GM13976 (cell line): Measurements from ENCODE around the gene ARHGAP26.

Experiments used
- DNase-seq: peaks from one replicate; pipeline ENCODE4 v3.0.0; 2012; ENCODE audit warnings: low spot score
- in situ Hi-C: fragments of 300-500 bp; cut with MboI; formaldehyde crosslinking; loops from one replicate; pipeline ENCODE4 v1.12.0; 2022; ENCODE audit warnings: low sequenced_read_pairs, mixed read lengths, inconsistent platforms; ENCODE audit not compliant: unreplicated experiment
- TF ChIP-seq, protein P1 (sequence below): IDR thresholded peaks from 2 replicates; pipeline ENCODE4 v1.5.1; 2012; ENCODE audit warnings: borderline replicate concordance, mild to moderate bottlenecking; ENCODE audit not compliant: insufficient read depth; ENCODE audit errors: extremely low read depth, missing control alignments, control extremely low read depth

ARHGAP26 gene

DNA sequence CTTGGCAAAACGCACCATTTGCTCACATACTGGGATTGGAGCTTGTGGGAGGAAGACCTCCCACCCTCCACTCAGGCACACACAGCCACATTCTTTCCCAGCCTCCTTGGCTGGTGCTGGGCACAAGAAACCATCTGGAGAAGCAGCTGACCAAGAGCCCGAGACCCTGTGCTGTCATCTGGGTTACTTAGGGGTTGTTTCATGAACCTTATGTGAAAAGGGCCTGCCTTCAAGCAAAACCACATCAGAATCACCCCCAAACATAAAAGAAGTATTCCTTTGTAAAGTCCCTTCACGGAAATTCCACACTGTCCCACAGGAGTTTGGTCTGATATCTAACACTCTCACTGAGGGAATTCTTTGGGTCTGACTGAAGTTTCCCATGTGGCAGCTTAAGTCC, 461.2 kb downstream of the ARHGAP26 start:
- DNase-seq: no peak
- TF ChIP-seq, protein P1, sequence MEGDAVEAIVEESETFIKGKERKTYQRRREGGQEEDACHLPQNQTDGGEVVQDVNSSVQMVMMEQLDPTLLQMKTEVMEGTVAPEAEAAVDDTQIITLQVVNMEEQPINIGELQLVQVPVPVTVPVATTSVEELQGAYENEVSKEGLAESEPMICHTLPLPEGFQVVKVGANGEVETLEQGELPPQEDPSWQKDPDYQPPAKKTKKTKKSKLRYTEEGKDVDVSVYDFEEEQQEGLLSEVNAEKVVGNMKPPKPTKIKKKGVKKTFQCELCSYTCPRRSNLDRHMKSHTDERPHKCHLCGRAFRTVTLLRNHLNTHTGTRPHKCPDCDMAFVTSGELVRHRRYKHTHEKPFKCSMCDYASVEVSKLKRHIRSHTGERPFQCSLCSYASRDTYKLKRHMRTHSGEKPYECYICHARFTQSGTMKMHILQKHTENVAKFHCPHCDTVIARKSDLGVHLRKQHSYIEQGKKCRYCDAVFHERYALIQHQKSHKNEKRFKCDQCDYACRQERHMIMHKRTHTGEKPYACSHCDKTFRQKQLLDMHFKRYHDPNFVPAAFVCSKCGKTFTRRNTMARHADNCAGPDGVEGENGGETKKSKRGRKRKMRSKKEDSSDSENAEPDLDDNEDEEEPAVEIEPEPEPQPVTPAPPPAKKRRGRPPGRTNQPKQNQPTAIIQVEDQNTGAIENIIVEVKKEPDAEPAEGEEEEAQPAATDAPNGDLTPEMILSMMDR: no peak
- in situ Hi-C loops: no loop called here

DNA sequence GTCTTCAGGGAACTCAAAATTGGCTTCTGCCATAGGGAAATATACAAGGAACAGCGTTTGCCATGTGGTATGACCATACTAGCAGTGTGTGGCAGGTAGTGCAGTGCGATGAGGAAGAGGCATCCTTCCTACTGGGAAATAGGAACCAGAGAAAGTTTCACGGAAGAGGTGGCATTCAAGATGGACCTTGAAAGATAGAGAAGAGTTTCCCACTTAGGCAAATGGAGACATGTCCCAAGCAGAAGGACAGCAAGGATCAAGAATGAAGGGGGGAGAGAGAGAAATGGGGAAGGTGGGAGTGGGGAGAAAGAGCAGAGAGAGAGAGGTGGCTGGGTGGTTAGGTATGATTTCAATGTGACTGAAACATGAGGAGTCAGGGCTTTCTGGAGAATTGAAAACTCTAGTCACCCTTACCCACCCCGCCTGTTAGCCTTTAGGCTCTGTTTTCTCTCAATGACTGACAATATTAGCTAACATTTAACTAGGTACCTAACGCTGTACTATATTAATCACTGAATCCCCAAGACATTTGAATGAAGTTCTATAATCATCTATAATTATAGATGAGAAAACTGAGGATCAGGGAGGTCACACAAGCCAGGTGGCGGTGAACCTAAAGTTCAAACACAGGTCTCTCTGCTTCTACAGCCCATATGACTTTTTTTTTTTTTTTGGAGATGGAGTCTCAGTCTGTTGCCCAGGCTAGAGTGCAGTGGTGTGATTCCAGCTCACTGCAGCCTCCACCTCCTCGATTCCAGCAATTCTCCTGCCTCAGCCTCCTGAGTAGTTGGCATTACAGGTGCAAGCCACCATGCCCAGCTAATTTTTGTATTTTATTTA, 462.0 kb downstream of the ARHGAP26 start:
- no peak for DNase-seq
- in situ Hi-C loops: no loop called here
- TF ChIP-seq, protein P1: no peak

DNA sequence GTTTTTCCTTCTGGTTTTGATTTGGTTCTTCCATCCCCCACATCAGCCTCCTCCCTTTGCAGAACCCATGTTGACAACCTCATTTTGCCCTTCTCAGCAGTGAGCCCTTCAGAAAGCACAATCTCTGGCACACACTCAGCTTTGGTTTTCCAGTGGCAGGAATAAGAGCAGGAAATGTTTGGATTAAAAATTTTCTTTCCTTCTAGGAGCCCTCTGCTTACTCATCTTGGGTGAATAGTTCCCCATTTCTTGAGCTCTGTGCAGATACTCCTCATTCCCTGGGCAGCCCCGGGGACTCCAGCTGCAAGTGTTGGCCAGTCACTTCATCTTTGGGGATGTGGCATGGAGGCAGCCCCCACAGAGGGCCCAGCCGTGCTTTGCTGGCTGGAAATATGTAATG, 462.9 kb downstream of the ARHGAP26 start:
- no peak for DNase-seq
- TF ChIP-seq, protein P1: no peak
- in situ Hi-C loops: no loop called here

DNA sequence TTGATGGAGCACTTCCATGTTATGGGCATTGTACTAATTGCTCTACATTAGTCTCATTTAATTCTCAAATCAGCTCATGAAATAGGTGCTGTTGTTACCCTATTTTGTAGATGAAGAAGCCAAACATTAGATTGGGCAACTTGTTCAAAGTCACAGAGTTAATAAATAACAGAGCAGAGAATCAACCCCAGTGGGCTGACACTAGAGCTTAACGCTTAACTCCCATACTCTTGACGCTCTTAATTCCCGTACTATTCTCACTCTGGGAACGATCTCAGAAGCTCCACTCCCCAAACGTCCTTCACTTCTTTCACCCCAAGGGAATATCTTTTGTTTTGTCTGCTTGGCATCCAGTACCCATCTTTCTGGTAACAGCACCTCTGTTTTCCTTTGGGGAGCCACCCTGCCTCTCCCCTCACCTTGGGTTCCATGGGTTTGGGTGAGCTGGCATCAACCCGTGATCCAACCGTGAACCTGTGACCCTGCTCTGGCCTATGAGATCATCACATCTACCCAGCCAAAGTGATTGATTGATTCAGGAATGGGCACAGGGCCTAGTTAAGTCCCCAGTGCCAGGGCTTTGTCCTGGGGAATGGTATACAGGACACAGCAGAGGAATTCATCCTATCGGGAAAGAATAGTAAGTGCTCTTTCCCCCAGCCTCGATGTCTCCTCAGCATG, 464.1 kb downstream of the ARHGAP26 start:
- TF ChIP-seq, protein P1: no peak
- in situ Hi-C loops: no loop called here
- no peak for DNase-seq

DNA sequence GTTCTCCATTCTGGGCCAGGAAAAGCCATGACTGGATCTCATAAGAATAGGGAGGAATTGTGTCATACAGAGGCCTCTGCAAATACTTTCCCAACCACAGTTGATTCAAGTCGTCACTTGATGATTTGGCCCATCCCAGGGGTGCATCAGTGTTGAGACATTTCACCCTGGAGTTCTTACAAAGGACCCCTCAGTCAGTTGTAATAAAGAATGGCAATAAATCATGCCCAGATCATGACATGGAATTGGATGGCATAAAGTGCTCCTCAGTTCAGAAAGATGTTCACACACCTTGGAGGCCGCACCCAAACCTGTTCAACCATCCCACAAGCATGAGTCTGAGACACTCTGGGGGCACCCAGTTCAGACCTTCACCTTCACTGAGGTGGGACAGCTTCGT, 465.2 kb downstream of the ARHGAP26 start:
- in situ Hi-C loops: no loop called here
- no peak for DNase-seq
- TF ChIP-seq, protein P1: no peak

DNA sequence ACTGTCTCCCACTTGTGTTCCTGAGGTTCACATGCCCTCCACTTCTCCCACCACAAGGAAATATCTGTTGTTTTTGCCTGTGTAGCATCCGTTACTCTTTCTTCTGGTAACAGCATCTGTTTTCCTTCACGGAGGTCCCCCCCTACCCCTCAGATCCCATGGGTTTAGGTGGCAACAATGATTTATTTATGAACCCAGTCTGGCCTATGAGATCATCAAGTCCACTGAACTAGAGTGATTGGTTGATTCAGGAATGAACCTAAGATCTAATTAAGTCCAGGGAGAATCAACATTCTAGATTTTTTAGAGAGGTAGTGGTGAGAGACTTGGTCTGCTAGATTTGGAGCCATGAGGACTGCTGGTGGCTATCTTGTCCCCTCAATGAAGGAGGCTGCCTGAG, 466.5 kb downstream of the ARHGAP26 start:
- TF ChIP-seq, protein P1: no peak
- in situ Hi-C loops: no loop called here
- no peak for DNase-seq
